ENCODE results near the gene ZNF710.
"Not testable (repeated sequence)": the region's sequence is repeated elsewhere in the genome, so short reads cannot be mapped to it uniquely, and the experiment has no call there.

The ZNF710 gene

DNA sequence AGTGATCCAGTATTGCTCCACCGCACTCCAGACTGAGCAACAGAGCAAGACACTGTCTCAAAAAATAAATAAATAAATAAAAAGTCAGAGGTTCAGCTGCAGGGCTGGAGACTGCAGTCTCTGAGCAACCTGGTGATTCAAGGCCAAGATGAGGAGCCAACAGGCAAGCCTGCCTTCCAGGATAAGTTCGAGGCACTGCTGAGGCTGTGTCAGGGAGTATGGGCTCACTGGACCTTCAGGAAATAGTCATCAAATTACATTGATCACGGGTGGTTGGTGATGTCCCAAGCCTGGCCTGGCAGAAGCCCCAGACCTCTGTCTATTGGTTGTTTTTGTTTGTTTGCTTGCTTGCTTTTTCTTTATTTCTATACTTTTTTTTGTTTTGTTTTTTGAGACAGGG, 59.7 kb downstream of the ZNF710 start:
- no peak for DNase-seq (ENCODE audit: low read depth)

DNA sequence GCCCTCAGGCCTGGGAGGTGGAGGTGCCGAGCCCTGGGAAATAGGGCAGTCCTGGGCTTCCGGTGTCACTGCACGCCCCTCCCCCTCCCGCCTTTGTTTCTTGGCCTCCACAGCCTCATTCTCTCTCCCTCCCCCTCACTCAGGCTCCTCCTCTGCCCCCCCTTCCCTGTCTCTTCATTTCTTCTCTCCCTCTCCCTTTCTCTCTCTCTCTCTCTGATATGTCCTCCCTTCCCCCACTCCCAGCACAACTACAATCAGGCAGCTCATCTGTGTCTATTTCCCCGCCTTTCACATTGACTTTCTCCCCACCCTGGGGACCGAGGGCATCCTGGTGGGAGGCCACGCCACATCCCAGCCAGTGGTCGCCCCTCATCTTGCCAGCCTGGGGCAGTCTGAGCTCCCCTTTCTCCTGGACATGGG, 60.9 kb downstream of the ZNF710 start:
- DNase-seq (ENCODE audit: low read depth), result no peak

DNA sequence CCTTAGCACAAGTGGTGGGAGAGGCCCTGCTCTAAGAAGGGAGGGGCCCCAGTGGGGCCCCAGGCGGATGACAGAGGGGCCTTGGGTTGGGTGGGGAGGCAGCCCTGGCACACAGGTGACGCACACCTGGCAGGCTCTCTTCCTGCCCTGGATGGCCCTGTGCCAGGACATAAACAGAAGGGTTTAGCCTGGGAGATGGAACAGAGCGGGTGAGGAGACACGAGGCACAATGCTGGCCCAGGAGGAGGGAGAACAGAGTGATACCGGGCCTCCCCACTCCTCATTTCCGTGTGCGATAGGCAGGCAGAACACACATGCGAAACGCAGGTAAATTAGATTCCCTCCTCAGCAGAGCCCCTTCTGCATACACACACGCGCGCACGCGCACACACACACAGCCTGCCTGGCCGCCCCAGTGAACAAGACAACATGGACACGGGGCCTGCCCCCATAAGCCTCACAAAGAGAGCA, 61.4 kb downstream of the ZNF710 start:
- no peak for DNase-seq (ENCODE audit: low read depth)

DNA sequence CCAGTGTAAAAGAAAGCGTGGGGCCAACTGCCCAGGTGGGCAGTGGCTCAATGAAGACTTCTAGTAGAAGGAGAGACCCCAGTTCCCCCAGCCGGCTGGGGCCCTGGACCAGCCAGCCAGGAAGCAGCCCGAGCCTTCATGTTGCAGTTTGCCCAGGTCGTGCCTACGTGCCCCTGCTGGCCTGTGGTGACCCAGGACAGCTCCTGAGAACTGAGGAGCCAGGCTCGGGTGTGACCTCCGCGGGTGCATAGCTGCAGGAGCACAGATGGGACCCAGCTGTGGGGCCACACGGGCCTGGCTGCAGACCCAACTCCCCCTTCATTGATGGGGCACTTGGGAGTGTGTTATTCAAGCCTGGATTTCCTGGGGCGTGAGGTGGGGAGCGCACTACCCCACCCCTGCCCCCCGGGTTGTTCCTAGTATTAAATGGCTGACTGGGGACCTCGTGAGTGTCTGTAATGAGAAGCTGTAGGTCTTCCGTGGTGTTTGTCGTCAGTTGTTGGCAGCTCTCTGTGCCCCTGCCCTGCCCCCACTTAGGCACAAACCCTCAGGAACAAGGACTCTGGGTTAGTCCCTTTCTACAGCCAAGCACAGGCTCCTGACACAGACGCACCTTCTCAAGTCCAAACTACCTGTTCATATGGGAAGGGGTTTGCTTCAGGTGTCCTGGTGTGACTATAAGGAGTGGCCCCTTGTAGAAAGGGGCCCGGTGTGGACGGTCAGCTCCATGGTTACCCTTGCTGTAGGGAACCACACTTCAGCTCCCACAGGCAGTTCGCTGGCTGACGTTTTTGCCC, 62.0 kb downstream of the ZNF710 start:
- DNase-seq (ENCODE audit: low read depth), result no peak

DNA sequence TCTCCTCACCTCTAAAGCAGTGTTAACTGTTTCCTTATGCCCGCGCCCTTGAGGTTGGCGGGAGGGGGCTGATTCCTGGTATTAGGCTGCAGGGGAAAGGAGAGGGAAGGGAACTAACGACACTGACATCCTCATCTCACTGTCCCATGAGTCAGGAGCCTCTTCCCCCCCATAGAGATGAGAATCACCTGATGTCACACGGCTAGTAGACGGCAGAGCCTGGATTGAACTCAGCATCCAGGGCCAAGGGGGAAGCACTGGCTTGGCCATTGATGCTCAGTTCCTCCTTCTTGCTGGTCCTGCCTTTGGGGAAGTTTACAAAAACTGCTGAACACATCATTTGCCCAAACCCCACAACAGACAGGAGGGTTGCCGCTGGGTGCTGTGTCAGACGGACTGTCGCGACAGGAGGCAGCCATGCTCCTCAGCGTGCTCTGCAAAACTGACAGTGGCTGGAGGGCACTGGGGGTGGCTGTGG, 62.7 kb downstream of the ZNF710 start:
- DNase-seq (ENCODE audit: low read depth), result no peak

DNA sequence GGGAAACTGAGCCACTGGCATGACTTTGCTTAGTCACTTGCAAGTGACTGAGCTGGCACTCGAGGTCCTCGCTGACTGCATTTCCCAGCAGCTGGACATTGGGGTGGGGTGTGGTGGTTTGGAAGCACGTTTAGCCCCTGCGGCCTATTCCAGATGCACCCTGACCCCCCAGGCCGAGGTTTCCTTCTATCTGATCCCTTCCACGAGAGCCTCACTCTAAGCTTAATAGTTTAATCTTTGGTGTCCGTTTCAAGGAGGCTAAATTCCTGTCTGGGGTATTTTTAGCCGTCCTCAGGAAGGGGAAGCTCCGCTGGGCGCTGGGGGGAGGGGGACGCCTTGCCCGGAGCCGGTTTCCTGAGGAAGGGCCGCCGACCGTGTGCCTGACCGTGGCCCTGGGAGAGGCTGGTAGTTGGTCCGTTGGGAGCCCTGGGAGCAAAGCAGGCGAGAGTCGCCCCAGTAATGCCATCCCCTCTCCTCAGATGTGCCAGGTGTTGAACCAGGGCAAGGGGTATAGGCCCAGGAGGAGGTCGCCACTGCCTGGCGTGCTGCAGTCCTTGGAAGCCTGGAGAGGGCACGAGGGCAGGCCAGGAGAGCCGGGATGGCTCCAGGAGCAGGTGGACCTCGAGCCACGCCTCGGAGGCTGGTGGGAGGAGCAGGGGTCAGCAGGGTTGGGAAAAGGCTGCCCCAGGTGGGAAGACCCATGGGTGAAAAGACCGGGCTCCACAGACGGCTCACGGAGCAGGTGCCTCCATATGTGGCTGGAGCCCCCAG, 64.0 kb downstream of the ZNF710 start:
- no peak for DNase-seq (ENCODE audit: low read depth)

DNA sequence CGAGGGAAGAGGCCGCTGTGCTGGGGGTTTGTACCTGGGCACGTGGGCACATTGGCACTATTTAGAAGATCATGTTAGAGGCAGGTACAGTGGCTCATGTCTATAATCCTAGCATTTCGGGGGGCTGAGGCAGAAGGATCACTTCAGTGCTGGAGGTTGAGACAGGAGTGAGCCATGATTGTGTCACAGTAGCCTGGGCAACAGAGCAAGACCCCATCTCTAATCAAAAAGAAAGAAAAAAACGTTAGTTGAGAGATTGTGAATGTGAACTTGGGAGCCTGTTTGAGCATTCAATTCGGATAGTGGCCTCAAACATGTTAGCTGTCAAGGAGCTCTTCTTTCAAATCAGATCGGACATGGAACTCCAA, 64.5 kb downstream of the ZNF710 start:
- DNase-seq (ENCODE audit: low read depth), result no peak

DNA sequence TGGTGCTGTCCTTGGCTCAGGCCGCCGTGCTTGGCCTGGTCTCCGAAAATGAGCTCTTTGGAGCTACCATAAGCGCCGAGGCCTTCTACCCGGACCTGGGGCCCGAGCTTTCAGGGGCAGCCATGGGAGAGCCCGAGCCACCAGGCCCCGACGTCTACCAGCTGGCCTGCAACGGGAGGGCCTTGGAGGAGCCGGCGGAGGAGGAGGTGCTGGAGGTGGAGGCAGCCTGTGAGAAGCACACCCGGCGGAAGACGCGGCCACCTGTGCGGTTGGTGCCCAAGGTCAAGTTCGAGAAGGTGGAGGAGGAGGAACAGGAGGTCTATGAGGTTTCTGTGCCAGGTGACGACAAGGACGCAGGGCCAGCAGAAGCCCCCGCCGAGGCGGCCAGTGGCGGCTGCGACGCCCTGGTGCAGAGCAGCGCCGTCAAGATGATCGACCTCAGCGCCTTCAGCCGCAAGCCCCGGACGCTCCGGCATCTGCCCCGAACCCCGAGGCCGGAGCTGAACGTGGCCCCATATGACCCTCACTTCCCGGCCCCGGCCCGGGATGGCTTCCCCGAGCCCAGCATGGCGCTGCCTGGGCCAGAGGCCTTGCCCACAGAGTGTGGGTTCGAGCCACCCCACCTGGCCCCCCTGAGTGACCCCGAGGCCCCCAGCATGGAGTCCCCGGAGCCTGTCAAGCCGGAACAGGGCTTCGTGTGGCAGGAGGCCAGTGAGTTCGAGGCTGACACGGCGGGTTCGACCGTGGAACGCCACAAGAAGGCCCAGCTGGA, 66.2 kb downstream of the ZNF710 start:
- DNase-seq (ENCODE audit: low read depth), result no peak

DNA sequence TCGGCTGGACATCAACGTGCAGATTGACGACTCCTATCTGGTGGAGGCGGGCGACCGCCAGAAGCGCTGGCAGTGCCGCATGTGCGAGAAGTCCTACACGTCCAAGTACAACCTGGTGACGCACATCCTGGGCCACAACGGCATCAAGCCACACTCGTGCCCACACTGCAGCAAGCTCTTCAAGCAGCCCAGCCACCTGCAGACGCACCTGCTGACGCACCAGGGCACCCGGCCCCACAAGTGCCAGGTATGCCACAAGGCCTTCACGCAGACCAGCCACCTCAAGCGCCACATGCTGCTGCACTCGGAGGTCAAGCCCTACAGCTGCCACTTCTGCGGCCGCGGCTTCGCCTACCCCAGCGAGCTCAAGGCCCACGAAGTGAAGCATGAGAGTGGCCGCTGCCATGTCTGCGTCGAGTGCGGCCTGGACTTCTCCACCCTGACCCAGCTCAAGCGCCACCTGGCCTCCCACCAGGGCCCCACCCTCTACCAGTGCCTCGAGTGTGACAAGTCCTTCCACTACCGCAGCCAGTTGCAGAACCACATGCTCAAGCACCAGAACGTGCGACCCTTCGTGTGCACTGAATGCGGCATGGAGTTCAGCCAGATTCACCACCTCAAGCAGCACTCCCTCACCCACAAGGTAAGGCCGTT, 67.0 kb downstream of the ZNF710 start:
- DNase-seq (ENCODE audit: low read depth), result no peak

DNA sequence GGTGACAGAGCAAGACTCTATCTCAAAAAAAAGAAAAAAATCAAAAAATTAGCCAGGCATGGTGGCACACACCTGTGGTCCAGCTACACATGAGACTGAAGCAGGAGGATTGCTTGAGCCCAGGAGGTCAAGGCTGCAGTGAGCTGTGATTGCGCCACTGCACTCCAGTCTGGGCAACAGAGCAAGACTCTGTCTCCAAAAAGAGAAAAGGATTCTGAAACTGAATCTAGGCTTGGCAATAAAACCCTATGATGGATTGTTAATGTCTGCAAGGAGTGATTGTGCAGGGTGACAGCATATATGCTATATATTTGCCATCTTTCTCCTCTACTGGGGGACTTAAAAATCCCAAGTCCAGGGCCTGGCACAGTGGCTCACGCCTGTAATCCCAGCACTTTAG, 69.5 kb downstream of the ZNF710 start:
- not testable (repeated sequence) for DNase-seq (ENCODE audit: low read depth)

DNA sequence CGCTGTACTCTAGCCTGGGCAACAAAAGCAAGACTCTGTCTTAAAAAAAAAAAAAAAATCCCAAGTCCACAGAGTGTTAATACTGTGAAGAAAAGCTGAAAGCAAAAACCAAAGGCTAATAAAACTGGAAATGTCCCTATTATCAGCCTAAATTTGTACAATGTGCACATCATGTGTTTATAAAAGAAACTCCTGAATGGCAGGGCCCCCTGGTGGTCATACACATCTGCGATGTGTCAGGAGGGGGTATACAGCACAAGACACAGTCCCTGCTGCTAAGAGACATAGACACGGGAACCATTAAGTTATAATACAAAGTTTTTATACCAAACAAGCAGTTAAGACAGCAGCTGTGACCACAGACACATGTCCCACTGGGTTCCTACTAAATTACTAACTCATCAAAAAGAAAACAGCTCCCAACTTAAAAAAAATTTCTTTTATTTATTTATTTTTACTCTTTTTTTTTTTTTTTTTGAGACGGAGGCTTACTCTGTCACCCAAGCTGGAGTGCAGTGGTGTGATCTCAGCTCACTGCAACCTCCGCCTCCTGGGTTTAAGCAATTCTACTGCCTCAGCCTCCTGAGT, 70.2 kb downstream of the ZNF710 start:
- DNase-seq (ENCODE audit: low read depth), result peak; percentile 48

DNA sequence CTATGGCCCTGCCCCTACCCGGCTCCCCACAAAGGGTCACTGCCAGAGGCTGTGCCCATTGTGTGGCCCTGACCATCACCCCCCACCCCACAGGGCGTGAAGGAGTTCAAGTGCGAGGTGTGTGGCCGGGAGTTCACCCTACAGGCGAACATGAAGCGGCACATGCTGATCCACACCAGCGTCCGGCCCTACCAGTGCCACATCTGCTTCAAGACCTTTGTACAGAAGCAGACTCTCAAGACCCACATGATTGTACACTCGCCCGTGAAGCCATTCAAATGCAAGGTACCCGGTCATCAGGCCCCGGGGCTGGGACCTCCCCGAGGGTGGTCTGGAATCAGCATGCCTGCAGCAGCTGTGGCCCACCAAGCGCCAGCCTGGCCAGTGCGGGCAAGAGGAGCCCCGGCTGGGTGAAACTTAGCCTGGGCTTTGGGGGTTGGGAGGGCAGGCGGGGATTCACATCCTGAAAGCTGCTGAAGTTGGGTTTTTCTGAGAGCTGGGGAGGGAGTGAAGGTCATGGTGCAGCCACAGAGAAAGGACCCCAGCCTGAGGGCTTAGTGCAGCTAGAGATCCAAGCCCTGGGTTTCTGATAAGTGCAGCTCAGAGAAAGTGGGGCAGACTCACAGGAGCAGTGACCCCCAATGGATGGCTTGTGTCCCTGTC, 72.0 kb downstream of the ZNF710 start:
- no peak for DNase-seq (ENCODE audit: low read depth)

DNA sequence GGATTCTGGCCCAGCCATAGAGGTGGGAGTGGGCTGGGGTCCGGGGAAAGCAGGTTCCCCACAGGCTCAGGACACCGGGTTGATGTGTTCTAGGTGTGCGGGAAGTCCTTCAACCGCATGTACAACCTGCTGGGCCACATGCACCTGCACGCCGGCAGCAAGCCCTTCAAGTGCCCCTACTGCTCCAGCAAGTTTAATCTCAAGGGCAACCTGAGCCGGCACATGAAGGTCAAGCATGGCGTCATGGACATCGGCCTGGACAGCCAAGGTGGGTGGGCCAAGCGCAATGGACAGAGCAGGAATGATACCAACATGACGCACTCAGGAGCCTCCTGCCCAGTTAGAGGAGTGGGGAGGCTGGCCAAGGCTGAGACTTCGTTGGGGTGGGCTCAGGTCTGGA, 72.9 kb downstream of the ZNF710 start:
- no peak for DNase-seq (ENCODE audit: low read depth)

DNA sequence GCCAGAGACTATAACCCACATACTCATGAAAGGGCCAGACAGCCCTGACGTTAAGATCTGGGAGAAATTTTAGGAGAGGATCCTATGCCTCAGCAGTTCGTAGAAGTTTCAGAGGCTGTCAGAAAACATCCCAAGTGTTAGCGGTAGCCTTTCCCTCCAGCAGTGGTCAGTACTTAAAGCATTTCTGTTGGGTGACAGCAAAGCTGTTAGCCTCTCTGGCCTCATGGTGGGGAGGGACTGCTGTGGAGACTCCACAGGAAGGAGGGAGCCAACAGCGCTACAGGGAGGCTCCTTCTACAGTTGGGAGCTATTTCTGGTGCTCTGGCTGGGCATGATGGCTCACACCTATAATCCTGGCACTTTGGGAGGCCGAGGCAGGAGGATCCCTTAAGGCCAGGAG, 73.8 kb downstream of the ZNF710 start:
- no peak for DNase-seq (ENCODE audit: low read depth)

DNA sequence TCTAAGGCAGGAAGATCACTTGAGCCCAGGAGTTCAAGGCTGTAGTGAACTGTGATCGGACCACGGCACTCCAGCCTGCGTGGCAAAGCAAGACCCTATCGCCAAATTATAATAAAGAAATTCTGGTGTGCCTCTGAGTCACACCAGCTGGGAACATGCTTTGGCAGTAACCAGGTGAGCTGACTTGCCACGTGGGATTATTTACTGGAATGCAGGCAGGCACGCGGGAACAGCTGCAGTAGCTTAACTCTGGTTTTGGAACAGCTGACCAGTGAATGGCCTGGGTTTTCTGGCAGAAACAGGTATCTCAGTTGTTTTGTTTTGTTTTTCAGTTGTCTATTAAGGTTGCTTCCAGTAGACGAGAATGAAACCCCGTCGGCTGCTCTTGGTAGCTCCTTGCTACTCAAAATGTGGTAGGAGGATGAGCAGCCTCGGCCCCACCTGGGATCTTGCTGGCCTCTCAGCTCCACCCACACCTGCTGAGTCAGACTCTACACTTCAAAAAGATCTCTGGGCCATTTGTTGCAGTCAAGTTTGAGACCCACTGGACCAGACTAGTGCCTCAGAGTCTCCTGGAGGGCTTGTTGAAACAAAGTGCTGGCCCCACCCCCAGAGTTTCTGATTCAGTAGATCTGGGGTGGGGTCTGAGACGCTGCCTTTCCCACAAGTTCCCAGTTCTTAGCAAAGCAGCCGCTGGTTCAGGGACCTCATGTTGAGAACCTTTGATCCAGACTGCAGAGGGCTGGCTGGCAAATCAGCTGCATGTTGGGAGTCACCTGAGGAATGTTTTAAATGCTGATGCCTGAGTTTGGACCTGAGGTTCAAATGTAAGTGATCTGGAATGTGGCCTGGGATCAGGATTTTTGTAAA, 74.5 kb downstream of the ZNF710 start:
- no peak for DNase-seq (ENCODE audit: low read depth)

DNA sequence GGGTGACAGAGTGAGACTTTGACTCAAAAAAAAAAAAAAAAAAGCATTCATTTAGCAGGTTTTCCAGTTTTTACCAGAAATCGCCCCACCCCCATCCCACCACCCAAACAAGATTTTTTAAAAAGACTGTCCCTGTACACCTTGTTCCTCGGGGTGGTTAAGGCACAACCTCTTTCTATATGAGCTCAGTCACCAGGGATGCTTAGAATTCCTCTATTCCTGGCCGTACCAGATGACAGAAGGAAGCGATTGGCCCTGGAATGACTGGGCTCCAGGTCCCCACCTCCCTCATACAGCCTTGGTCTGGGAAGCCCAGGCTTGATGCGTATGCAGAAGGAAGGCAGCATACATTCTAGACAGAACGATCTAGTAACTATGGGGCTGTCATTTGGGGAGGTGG, 75.6 kb downstream of the ZNF710 start:
- DNase-seq (ENCODE audit: low read depth), result no peak

DNA sequence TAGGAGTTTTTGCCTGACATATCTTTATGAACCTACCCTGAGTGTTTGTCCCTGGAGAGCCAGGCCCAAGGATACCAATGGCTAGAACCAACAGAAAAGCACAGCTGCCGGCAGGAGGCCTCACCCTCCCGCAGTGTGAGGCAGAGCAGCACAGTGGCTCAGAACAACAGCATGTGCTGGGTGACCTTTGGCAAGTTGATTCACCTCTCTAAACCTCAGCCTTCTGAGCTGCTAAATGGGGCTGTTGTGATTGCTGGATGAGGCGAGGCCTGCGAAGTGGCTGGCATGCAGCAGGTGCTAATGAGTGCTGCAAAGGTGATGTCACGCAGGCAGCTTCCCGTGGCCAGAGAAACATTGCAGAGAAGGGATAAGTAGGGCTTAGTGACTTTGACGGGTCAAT, 77.8 kb downstream of the ZNF710 start:
- no peak for DNase-seq (ENCODE audit: low read depth)

DNA sequence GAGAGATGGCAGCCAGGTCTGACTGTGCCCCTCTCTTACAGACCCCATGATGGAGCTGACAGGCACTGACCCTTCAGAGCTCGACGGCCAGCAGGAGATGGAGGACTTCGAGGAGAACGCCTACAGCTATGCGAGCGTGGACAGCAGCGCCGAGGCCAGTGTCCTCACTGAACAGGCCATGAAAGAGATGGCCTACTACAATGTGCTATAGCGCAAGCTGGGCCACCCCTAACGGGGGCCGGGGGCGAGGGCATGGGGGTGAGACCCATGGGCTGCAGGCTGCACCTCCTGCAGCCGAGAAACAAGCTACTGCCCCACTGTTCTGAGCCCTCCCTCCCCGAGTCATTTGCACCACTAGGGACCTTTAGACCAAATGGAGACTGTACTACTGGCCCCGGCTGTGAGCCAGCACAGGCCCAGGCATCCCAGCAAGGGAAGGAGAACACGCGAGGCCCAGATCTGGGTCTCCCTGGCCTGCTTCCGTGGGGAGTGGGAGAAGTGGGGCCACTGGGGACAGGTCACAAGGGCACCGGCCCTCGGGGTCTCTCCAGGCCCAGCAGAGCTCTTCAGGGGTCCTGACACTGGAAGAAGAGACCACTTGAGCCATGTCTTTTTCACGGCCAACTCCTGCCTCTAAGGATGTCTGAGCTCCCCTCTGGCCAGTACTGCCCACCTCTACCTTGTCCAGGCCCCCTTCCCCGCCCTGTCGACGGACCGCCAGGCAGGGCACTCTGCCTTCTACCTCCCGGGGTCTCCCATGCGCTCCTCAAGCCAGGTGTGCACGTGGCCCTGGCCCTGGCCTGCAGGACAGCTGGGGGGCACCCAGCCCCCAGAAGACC, 78.7 kb downstream of the ZNF710 start:
- DNase-seq (ENCODE audit: low read depth), result no peak

DNA sequence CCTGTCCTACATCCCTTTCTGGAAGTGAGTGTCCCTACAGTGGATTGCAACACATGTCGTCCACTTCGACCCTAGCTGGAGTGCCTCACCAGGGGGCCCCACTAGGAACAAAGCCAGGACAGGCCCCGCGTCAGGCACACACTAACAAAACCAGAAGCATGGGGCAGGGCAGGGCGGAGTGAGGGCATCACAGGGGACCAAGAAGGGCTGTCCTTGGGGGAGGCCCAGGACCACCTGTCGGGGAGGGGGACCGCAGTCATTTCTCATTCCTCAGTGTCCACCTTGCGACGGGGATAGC, 79.3 kb downstream of the ZNF710 start:
- DNase-seq (ENCODE audit: low read depth), result no peak

Measured in stimulated activated CD8-positive, alpha-beta memory T cell treated with anti-CD3 and anti-CD28 coated beads, Interleukin-12 subunit alpha, Interleukin-12 subunit beta, amount 100 ng/mL, for 4 hours (primary cell).